GM19397 (cell line): ENCODE measurements around the gene ZNF213.

Experiments used
- ATAC-seq: cut with Tn5 transposase; IDR thresholded peaks from one replicate; pipeline ENCODE4 v1.9.1; 2021; ENCODE audit warnings: mild to moderate bottlenecking, moderate library complexity; ENCODE audit not compliant: unreplicated experiment

ZNF213 gene

GRCh38 chr16:3147757-3148104, 12.9 kb downstream of the ZNF213 start:
- no peak for ATAC-seq

- no peak for ATAC-seq
Observed at GRCh38 chr16:3148256-3149192, 13.7 kb downstream of the ZNF213 start.

- no peak for ATAC-seq
Observed at GRCh38 chr16:3149193-3149530, 14.3 kb downstream of the ZNF213 start.

- no peak for ATAC-seq
Observed at GRCh38 chr16:3149630-3150345, 15.0 kb downstream of the ZNF213 start.

GRCh38 chr16:3150346-3151218, 15.8 kb downstream of the ZNF213 start:
- ATAC-seq = peak; percentile 80

- no peak for ATAC-seq
Observed at GRCh38 chr16:3152027-3152276, 17.1 kb downstream of the ZNF213 start.

- no peak for ATAC-seq
Observed at GRCh38 chr16:3152277-3152990, 17.6 kb downstream of the ZNF213 start.

- no peak for ATAC-seq
Observed at GRCh38 chr16:3152991-3153368, 18.2 kb downstream of the ZNF213 start.

GRCh38 chr16:3155181-3155580, 20.4 kb downstream of the ZNF213 start:
- ATAC-seq = no peak

GRCh38 chr16:3155972-3156371, 21.1 kb downstream of the ZNF213 start:
- ATAC-seq = no peak

GRCh38 chr16:3157229-3158025, 22.6 kb downstream of the ZNF213 start:
- no peak for ATAC-seq

- ATAC-seq = no peak
Observed at GRCh38 chr16:3158026-3158509, 23.2 kb downstream of the ZNF213 start.

- no peak for ATAC-seq
Observed at GRCh38 chr16:3158510-3159314, 23.9 kb downstream of the ZNF213 start.

GRCh38 chr16:3161235-3162018, 26.6 kb downstream of the ZNF213 start:
- ATAC-seq = no peak

GRCh38 chr16:3164121-3164991, 29.5 kb downstream of the ZNF213 start:
- ATAC-seq = no peak

GRCh38 chr16:3165111-3165822, 30.4 kb downstream of the ZNF213 start:
- no peak for ATAC-seq

- ATAC-seq = no peak
Observed at GRCh38 chr16:3166505-3166886, 31.7 kb downstream of the ZNF213 start.
